Activated T-cell treated with anti-CD3 and anti-CD28 coated beads, Interleukin-2, amount 50 U/mL, for 72 hours (primary cell): ENCODE results near the gene RABL2B. TPM values are rescaled to one million over a fixed set of nuclear protein-coding genes. Genes with fewer than 3 reads are reported as not detected.
"Not testable (repeated sequence)": the region's sequence is repeated elsewhere in the genome, so short reads cannot be mapped to it uniquely, and the experiment has no call there.

ENCODE experiments used
- ATAC-seq, 2 donors: fragments of 150-1000 bp; cut with Tn5 transposase; replicated peaks in 1 of 2; 2 replicates each; pipeline ENCODE4 v1.10.0; 2021; ENCODE audit warnings: moderate library complexity in 2 of 2, mild to moderate bottlenecking in 1 of 2
- DNase-seq, 2 donors: peaks; one replicate each; pipeline ENCODE4 v3.0.0; 2021 to 2022; ENCODE audit warnings: mixed read lengths in 1 of 2
- H3K27ac Mint-ChIP-seq: one replicate; pipeline ENCODE4 v1.8.0; 2022; ENCODE audit warnings: mild to moderate bottlenecking, moderate library complexity, mixed read lengths
- H3K27me3 Mint-ChIP-seq: one replicate; pipeline ENCODE4 v1.8.0; 2022; ENCODE audit warnings: low read depth, mixed read lengths
- H3K36me3 Mint-ChIP-seq, 2 donors: one replicate each; pipeline ENCODE4 v1.8.0; 2022; ENCODE audit warnings: mixed read lengths in 2 of 2, mild to moderate bottlenecking in 1 of 2; ENCODE audit not compliant: insufficient read depth in 2 of 2
- H3K4me1 Mint-ChIP-seq: one replicate; pipeline ENCODE4 v1.8.0; 2022; ENCODE audit warnings: low read depth, mixed read lengths
- H3K4me3 Mint-ChIP-seq, 2 donors: one replicate each; pipeline ENCODE4 v1.8.0; 2022; ENCODE audit warnings: mild to moderate bottlenecking in 2 of 2, mixed read lengths in 2 of 2, moderate library complexity in 2 of 2
- H3K9me3 Mint-ChIP-seq, 2 donors: one replicate each; pipeline ENCODE4 v1.8.0; 2022; ENCODE audit warnings: mixed read lengths in 2 of 2
- total RNA-seq, 2 donors: library from RNA; stranded (reverse); gene quantifications; one replicate each; pipeline ENCODE4 v1.2.3, GENCODE V29; 2022

Gene RABL2B
- total RNA-seq = 10 to 100 TPM; 26.6 to 29.4 TPM

- H3K36me3 Mint-ChIP-seq, H3K27me3 Mint-ChIP-seq, H3K9me3 Mint-ChIP-seq: not testable (repeated sequence)
- peak within 1 kb of the TSS; percentile 89 to 91 for H3K4me3 Mint-ChIP-seq
- H3K27ac Mint-ChIP-seq = peak within 1 kb of the TSS; percentile 77
- DNase-seq (peak; percentile 92 to 94), ATAC-seq (peak; percentile 92 to 95)
- H3K4me1 Mint-ChIP-seq = peaks cover 23% of the 10 kb centered on the region
Observed at GRCh38 chr22:50783033-50783879, at the start of gene RABL2B. RABL2B (minus strand) TSS chr22:50783636; CDS start chr22:50782294, 1,342 bp downstream.

- not testable (repeated sequence) for H3K36me3 Mint-ChIP-seq, ATAC-seq, H3K9me3 Mint-ChIP-seq, H3K27ac Mint-ChIP-seq, H3K27me3 Mint-ChIP-seq, H3K4me3 Mint-ChIP-seq
- peak; percentile 27 to 33 for DNase-seq
- peaks cover 11% of the 10 kb centered on the region for H3K4me1 Mint-ChIP-seq
Observed at GRCh38 chr22:50786936-50787335, 3.5 kb upstream of the RABL2B start.

- not testable (repeated sequence) for DNase-seq, H3K27me3 Mint-ChIP-seq, H3K27ac Mint-ChIP-seq, H3K9me3 Mint-ChIP-seq, H3K36me3 Mint-ChIP-seq, H3K4me3 Mint-ChIP-seq, ATAC-seq
- H3K4me1 Mint-ChIP-seq = peaks cover 19% of the 10 kb centered on the region
Observed at GRCh38 chr22:50785289-50785688, 1.9 kb upstream of the RABL2B start.

DNA sequence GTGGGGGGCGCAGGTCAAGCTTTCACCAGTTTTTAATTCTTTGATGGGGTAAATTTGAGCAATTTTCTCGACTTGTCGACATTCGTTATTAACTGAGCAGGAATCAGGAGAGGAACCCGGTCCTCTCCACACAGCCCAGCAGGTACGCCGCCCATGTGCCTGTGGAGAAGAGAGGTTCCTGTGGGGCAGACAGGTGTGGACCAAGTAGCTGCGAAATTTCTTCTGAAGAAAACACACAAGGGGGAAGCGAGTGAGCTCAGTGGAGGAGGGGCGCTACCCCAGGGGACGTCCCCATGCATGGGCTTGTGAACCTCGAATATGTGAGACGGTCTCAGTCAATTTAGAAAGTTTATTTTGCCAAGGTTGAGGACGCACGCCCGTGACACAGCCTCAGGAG is 442 bp upstream of the RABL2B start:
- not testable (repeated sequence) for DNase-seq, H3K9me3 Mint-ChIP-seq, H3K36me3 Mint-ChIP-seq, H3K27me3 Mint-ChIP-seq
- H3K27ac Mint-ChIP-seq = peak overlapping the region; percentile 77
- peak overlapping the region; percentile 89 to 91 for H3K4me3 Mint-ChIP-seq
- H3K4me1 Mint-ChIP-seq = peaks cover 23% of the 10 kb centered on the region
- ATAC-seq = peak; percentile 19 to 33

GRCh38 chr22:50782253-50782652 is 1.2 kb downstream of the RABL2B start:
- Mint-ChIP-seq H3K4me3 (peak overlapping the region; percentile 60 to 82), H3K4me1 (peaks cover 23% of the 10 kb centered on the region)
- H3K27ac Mint-ChIP-seq, DNase-seq, H3K27me3 Mint-ChIP-seq, H3K36me3 Mint-ChIP-seq, H3K9me3 Mint-ChIP-seq, ATAC-seq: not testable (repeated sequence)

DNA sequence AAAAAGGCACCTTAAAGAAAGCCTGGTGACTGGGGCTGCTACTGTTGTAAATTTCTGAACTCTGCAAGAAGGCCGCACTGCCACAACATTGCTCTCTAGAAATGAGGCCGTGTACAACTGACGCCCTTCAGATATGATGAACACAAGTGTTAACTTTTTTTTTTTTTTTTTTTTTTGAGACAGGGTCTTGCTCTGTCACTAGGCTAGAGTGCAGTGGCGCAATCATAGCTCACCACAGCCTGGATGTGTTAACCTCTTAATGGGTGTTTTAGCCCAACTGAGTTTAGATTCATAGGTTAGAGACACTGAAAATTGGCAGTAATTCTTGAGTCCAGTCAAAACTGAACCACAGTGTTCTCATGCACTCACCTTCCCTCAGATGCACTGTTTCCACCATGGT is 3.2 kb downstream of the RABL2B start:
- not testable (repeated sequence) for H3K9me3 Mint-ChIP-seq, H3K27ac Mint-ChIP-seq, H3K27me3 Mint-ChIP-seq, H3K4me3 Mint-ChIP-seq, H3K36me3 Mint-ChIP-seq
- peak; percentile 21 to 33 for DNase-seq
- peak; percentile 18 to 24 for ATAC-seq
- peaks cover 23% of the 10 kb centered on the region for H3K4me1 Mint-ChIP-seq

- not testable (repeated sequence) for H3K4me3 Mint-ChIP-seq, DNase-seq, ATAC-seq, H3K27ac Mint-ChIP-seq, H3K9me3 Mint-ChIP-seq, H3K36me3 Mint-ChIP-seq, H3K27me3 Mint-ChIP-seq
- H3K4me1 Mint-ChIP-seq = peaks cover 17% of the 10 kb centered on the region
Observed at GRCh38 chr22:50777631-50778030, 5.8 kb downstream of the RABL2B start.

DNA sequence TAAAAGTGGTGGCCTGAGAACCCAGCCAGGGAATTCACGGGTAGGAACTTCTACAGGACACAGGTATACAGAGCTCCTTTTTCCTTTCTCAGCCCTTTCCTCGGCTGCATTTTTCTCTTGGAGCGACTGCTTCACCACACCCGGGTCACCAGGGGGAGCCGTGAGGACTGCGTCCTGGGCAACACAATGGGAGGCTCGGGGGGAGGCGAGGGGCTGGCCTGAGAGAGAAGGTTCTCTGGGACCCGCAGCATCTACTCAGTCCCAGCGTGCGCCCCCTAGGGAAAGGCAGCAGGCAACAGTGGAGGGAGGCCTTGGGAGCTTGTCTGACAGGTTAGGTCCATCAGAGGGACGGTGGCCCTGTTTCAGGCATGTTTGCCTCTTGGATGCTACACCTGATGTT is 8.3 kb downstream of the RABL2B start:
- DNase-seq = peak in 1 of 2 donors; percentile 28
- H3K36me3 Mint-ChIP-seq, H3K4me3 Mint-ChIP-seq, H3K27me3 Mint-ChIP-seq, H3K27ac Mint-ChIP-seq, H3K4me1 Mint-ChIP-seq, H3K9me3 Mint-ChIP-seq: not testable (repeated sequence)
- ATAC-seq = peak in 1 of 2 donors; percentile 37

- H3K9me3 Mint-ChIP-seq, H3K4me1 Mint-ChIP-seq, H3K27me3 Mint-ChIP-seq, ATAC-seq, H3K4me3 Mint-ChIP-seq, H3K36me3 Mint-ChIP-seq, H3K27ac Mint-ChIP-seq, DNase-seq: not testable (repeated sequence)
Observed at GRCh38 chr22:50764288-50764687, 19.1 kb downstream of the RABL2B start.

- not testable (repeated sequence) for H3K9me3 Mint-ChIP-seq, DNase-seq, ATAC-seq, H3K4me3 Mint-ChIP-seq, H3K27me3 Mint-ChIP-seq, H3K36me3 Mint-ChIP-seq
- H3K4me1 Mint-ChIP-seq = peaks cover 12% of the 10 kb centered on the region
- peak overlapping the region; percentile 44 for H3K27ac Mint-ChIP-seq
Observed at GRCh38 chr22:50761829-50762228, 21.6 kb downstream of the RABL2B start.

- H3K36me3 Mint-ChIP-seq, H3K27me3 Mint-ChIP-seq, ATAC-seq, H3K4me3 Mint-ChIP-seq, H3K9me3 Mint-ChIP-seq, DNase-seq, H3K27ac Mint-ChIP-seq: not testable (repeated sequence)
- peaks cover 19% of the 10 kb centered on the region for H3K4me1 Mint-ChIP-seq
Observed at GRCh38 chr22:50759597-50760341, 23.7 kb downstream of the RABL2B start.

DNA sequence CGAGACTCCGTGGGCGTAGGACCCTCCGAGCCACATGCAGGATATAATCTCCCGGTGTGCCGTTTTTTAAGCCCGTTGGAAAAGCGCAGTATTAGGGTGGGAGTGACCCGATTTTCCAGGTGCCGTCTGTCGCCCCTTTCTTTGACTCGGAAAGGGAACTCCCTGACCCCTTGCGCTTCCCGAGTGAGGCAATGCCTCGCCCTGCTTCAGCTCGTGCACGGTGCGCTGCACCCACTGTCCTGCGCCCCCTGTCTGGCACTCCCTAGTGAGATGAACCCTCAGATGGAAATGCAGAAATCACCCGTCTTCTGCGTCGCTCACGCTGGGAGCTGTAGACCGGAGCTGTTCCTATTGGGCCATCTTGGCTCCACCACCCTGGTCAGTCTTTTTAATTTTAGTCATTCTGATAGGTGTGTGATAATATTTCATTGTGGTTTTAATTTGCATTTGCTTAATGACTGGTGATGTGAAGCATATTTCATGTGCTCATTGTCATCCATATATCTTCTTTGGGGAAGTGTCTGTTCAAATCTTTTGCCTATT is 26.4 kb downstream of the RABL2B start:
- Mint-ChIP-seq H3K27ac (peak overlapping the region; percentile 59), H3K4me3 (peak overlapping the region; percentile 83 to 94), H3K4me1 (peaks cover 19% of the 10 kb centered on the region)
- not testable (repeated sequence) for H3K9me3 Mint-ChIP-seq, H3K27me3 Mint-ChIP-seq, H3K36me3 Mint-ChIP-seq
- peak; percentile 43 to 45 for ATAC-seq
- peak; percentile 62 to 72 for DNase-seq

GRCh38 chr22:50756406-50756805 is 27.0 kb downstream of the RABL2B start:
- not testable (repeated sequence) for H3K9me3 Mint-ChIP-seq, ATAC-seq, H3K27me3 Mint-ChIP-seq, DNase-seq, H3K27ac Mint-ChIP-seq, H3K36me3 Mint-ChIP-seq
- Mint-ChIP-seq H3K4me1 (peaks cover 19% of the 10 kb centered on the region), H3K4me3 (peak overlapping the region; percentile 83 to 94)
